ENCODE data around the gene CDHR5.

DNA sequence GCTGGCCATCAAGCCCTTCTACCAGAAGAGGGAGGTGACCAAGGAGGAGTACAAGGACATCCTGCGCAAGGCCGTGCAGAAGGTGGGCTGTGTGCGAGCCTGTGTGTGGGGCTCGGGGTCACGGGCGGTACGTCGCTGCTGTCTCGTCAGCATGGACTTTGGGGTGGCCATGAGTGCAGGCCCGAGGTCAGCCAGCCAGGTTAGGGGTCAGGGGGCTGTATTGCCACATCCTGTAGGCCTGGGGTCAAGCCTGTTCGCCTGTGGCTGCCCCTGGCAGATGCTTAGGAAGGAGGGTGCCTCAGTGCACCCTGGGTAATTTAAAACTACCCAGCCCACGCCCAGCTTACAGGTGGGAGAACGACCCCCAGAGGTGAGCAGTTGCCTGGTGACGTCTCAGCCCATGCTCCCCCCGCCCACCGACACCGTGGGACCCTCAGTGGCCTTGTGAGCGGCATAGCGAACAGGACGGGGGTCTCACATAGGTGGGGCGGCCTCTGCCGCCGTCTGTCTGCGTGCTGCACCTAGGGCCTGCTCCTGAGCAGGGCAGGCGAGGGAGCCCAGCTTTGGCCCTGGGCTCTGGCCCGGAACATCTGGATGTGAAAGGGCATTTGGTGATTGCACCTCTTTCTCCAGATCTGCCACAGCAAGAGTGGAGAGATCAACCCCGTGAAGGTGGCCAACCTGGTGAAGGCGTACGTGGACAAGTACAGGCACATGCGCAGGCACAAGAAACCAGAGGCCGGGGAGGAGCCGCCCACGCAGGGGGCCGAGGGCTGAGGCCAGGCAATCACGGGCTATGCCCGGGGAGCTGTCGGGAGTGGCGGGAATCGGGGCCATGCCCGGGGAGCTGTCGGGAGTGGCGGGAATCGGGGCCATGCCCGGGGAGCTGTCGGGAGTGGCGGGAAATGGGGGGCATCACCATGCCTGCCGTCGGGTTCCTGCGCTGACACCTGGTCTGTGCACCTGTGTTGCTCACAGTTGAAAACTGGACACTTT is 13.5 kb downstream of the CDHR5 start:
- TF ChIP-seq, protein P1, sequence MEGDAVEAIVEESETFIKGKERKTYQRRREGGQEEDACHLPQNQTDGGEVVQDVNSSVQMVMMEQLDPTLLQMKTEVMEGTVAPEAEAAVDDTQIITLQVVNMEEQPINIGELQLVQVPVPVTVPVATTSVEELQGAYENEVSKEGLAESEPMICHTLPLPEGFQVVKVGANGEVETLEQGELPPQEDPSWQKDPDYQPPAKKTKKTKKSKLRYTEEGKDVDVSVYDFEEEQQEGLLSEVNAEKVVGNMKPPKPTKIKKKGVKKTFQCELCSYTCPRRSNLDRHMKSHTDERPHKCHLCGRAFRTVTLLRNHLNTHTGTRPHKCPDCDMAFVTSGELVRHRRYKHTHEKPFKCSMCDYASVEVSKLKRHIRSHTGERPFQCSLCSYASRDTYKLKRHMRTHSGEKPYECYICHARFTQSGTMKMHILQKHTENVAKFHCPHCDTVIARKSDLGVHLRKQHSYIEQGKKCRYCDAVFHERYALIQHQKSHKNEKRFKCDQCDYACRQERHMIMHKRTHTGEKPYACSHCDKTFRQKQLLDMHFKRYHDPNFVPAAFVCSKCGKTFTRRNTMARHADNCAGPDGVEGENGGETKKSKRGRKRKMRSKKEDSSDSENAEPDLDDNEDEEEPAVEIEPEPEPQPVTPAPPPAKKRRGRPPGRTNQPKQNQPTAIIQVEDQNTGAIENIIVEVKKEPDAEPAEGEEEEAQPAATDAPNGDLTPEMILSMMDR (IDR thresholded peaks at IDR 0.05), result no peak
- no peak for TF ChIP-seq POLR2A (IDR thresholded peaks at IDR 0.05)
